Eye (tissue), 1 donor: ENCODE data around the gene SHISA7.
"Not testable (repeated sequence)": the region's sequence is repeated elsewhere in the genome, so short reads cannot be mapped to it uniquely, and the experiment has no call there.

Source experiments
- DNase-seq: peaks from one replicate; pipeline ENCODE4 v3.0.0-alpha.2; 2015

The SHISA7 gene

DNA sequence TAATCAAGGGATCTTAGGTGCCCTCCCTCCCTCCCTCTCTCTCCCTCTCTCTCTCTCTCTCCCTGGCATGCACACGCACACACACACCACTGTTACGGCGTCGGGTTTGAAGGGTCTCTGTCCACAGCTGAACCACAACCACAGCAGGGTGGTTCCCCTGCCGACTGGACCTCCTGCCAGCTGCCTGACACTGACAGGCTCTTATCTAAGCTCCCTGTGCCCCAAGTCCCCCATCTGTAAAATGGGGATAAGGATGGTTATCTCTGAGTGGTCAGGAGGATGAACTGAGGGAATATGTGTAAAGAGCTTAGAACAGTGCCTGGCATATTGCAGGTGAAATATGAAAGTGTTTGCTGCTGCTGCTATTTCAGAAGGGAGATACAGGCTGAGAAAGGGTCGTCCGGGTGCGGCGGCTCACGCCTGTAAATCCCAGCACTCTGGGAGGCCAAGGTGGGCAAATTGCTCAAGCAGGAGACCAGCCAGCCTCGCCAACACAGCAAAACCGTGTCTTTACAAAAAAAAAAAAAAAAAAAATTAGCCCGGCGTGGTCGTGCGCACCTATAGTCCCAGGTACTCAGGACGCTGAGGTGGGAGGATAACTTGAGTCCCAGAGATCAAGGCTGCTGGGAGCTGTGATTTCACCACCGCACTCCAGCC, 852 bp upstream of the SHISA7 start:
- DNase-seq, result no peak

DNA sequence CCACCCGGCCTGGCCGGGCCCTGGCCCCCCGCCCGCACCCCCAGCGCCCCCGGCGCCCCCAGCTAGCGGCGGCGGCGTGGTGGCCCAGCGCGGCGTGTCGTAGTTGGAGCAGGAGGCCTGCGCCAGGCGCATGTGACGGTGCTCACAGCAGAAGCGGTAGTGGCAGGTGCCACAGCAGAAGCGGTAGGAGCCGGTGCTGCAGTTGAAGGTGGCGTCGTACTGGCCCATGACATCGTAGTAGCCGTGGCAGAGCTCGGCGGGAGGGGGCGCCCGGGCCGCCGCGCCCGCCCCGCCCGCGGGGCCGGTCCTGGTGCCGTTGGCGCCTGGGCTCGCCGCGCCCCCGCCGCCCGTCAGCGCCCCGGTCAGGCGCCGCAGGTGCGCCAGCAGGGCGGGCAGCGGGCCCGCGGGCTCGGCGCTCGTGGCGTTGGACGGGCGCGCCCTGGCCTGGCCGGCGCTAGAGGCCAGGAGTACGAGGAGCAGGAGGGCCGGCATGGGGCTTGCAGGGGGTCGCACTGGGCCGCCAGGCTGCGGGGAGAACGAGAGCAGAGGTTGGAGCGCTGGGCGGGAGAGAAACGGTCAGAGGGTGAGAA, 633 bp downstream of the SHISA7 start:
- no peak for DNase-seq

DNA sequence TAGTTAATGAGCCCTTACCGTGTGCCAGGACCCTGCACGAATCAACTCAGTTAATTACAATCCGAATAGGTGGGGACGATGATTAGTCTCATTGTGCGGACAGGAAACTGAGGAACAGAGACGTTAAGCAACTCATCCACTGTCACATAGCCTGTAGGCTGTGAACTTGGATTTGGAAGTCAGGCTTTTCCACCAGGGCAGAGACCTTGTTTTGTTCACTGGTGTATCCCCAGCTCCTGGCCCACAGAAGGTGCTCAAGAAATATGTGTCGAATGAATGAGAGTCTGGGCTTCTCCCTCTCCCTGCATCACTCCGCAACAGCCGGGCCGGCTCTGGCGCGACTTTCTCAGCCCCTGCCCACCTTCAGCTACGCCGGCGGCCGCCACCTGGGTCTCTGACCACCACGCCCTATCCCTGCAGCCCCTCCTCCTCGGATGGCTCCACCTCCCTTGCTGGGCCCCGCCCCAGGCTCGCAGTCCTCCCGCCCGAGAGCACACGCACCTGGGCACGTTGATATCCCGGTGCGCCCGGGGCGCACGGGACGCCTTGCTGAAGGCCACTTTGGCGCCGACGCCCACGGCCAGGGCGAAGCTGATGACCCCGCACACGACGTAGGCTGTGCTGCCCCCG, 1.3 kb downstream of the SHISA7 start:
- no peak for DNase-seq

DNA sequence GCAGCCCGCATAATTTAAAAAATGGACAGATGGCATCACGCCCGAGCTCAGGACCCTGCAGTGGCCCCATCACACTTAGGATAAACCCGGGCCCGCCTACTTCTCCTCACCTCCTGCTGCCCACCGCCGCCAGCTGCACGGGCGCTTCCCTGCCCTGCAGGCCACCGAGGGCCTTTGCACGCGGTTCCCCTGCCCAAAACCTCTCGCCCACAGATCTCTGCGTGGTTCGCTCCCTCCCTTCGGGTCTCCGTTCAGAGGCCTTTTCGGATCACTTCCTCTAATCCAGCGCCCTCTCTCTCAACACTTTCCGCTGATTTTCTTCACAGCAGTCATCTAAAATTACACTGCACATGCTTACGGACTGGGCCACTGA, 1.8 kb downstream of the SHISA7 start:
- peak; percentile 48 for DNase-seq

DNA sequence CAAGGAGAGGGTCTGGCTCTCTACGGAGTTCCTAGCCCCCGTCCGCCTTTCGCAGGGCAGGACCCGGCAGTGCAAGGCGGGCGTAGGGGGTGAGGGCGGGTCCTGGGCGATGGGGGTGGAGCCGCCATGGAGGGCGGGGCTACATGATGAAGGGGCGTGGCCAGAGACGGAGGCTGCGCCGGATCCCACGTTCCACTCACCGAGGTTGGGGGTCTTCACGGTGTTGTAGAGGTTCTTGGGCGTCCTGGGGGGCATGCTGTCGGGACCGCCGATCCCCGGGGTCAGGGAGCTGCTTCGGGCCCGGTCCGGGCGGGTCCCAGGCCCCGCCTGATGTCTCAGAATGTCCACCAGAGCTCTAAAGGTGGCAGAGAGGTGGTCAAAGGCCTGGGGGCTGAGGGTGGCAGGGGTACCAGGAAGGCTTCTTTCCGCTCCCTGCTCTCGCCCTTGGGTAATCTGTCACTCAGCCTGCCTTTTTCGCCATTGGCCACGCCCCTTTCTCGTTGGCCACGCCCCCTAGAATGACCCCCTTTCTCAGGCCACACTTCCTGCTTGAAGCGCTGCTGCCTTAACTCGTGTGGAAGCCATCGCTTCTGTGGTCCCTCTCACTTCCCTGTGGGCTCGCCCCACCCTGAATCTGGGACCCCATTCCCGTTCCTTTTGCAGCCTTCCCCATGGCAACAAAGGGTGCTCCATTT, 2.5 kb downstream of the SHISA7 start:
- peak; percentile 74 for DNase-seq

DNA sequence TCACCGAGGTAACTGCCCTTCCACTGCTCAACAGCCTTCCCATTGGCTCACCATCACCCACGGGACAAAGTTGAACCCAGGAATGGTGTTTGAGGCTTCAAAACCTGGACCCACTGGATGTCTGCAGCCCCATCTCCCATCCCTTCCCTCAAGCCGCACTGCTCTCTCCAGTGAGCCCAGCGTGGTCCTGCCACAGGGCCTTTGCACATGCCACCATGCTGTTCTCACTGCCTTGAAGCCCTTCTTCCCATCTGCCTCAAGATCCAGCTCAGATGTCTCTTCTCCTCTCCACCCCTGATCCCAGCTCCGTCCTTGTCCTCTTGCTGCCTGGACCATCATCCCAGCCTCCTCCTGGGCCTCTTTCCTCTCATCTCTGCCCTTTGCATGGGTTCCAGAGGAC, 4.0 kb downstream of the SHISA7 start:
- no peak for DNase-seq

DNA sequence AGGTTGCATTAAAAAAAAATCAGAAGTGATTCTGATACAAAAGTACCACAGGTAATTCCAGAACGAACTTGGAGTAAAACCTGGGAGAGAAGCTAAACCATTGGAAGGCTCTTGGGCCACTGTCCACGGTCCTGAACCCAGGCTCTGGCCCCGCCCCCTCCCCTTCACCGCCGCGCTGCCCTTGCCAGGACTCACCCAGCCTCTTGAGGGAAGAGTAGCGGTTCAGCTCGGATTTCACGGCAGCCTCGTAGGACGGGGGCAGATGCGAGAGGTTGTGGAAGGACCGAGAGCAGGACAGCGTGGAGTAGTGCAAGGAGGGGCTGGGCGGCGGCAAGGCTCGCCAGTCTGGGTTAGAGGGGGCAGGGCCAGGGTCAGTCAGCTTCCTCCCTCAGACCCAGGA, 5.7 kb downstream of the SHISA7 start:
- DNase-seq, result peak; percentile 86

DNA sequence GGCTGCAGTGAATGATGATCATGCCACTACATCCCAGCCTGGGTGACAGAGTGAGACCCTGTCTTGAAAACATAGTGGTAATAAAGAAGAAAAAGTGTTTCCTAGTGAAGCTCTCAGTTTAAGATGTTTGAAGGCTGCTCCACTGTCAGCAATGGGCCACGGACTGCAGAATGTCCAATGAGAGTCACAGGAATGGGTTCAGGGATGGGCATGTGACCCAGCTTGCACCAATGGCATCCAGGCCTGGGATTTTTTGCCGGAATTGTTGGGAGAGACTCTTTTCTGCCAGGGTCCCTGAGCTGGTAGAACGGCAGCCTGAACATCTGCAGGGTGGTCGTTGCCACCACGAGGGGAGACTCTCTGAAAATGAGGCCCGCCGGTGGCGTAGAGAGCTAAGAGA, 6.3 kb downstream of the SHISA7 start:
- no peak for DNase-seq

DNA sequence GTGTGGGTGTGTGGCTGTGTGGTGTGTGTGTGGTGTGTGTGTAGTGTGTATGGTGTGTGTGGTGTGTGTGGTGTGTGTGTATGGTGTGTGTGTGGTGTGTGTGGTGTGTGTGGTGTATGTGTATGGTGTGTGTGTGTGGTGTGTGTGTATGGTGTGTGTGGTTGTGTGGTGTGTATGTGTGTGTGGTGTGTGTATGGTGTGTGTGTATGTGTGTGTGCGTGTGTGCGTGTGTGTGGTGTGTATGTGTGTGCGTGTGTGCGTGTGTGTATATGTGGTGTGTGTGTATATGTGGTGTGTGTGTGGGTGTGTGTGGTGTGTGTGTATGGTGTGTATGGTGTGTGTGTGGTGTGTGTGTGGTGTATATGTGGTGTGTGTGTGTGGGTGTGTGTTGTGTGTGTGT, 8.1 kb downstream of the SHISA7 start:
- DNase-seq, result no peak

DNA sequence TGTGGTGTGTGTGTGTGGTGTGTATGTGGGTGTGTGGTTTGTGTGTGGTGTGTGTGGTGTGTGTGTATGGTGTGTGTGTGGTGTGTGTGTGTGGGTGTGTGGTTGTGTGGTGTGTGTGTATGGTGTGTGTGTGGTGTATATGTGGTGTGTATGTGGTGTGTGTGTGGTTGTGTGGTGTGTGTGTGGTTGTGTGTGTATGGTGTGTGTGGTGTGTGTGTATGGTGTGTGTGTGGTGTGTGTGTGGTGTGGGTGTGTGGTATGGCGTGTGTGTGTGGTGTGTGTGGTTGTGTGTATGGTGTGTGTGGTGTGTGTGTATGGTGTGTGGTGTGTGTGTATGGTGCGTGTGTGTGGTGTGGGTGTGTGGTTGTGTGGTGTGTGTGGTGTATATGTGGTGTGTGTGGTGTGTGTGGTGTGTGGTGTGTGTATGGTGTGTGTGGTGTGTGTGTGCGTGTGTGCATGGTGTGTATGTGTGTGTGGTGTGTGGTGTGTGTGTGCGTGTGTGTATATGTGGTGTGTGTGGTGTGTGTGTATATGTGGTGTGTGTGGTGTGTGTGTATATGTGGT, 8.7 kb downstream of the SHISA7 start:
- DNase-seq, result no peak

DNA sequence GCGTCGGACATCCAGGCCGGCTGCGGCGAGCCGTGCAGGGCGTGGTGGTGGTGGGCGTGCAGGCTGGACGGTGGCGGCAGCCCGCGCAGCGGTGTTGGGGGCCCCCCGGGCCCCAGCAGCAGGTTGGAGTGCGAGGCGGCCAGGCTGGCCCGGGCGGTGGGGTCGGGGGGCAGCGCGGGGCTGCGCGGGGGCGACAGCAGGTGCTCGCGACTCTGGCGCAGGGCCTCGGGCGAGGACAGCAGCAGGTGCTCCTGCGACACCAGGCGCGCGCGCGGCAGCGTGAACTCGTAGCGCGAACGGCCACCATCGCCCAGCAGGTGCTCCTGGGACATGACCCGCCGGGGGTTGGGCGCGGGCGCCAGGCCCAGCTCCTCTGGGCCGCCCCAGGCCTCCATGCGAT, 9.8 kb downstream of the SHISA7 start:
- DNase-seq, result no peak

DNA sequence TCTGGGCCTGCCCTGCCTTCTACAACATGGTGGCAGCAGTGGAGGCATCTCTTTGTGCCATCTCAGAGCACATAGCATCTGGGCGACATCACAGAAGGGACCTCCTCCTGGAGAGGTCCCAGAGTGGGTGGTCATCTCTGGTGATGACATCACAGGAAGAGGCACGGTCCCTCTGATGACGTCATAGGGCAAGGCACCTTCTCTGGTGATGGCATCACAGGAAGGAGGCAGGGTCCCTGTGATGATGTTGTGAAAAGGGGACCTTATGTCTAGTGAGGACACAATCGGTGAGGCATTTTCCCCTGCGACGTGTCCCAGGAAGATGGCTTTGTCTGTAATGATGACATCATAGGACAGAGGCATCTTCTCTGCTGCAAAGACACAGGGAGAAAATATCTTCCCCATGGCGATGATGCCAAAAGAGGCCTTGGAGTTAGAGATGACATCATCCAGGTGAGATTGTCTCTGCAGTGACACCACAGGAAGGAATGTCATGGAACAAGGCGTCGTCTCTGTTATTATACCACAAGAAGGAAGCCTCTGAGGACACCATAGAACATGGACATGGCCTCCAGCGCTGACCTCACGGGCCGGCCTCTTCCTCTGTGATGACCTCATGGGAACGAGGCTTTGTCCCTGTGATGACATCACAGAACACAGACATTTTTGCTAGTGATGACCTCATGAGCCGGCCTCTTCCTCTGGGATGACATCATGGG, 10.7 kb downstream of the SHISA7 start:
- DNase-seq, result no peak

DNA sequence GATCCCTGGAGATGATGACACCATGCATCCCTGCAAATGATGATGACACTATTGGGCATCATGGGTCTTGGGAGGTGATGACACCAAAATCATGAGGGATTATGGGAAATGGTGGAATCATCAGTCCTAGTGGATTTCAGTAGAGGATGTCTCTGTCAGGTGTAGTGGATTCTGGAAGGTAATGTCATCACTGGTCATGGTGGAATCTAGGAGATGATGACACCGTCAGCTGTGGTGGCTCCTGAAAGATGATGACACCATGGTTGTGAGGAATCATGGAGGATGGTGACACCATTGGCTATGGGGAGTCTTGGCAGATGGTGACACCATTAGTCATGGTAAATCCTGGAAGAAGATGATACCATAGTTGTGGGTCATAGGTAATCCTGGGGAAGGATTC, 11.9 kb downstream of the SHISA7 start:
- no peak for DNase-seq

DNA sequence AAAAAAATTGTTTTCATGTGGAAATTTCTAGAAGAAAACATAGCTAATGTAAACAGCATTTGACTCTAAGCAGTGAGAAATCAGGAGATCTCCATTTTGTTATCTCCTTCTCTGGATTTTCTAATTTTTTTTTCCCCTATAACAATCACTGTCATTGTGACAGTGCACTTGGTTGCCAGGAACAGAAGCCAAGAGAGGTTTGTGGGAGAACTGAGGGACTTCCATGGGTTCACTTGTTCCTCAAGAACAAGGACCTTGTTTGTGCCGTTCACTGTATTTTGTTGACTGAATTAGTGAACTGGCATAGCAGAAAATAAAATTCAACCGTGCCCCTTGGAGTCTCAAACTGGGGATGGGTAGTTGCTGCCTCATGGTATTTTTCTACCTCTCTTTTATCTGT, 17.1 kb downstream of the SHISA7 start:
- DNase-seq, result no peak

DNA sequence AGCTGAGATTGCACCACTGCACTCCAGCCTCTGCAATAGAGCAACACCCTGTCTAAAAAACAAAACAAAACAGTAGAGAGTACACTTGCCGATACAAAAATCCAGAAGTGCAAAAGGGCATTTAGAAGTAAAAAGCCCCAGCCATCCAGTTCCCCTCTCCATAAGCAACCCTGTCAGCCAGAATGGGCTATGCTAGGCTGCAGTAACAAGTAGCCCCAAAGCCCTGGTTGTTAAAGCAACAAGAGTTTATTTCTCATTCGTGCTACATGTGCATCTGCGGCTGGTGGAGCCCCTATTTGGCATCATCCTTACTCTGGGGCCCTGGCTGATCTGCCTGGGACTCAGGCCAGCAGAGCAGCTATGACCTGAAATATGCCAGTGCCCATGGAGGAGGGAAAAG, 18.6 kb downstream of the SHISA7 start:
- DNase-seq, result no peak

DNA sequence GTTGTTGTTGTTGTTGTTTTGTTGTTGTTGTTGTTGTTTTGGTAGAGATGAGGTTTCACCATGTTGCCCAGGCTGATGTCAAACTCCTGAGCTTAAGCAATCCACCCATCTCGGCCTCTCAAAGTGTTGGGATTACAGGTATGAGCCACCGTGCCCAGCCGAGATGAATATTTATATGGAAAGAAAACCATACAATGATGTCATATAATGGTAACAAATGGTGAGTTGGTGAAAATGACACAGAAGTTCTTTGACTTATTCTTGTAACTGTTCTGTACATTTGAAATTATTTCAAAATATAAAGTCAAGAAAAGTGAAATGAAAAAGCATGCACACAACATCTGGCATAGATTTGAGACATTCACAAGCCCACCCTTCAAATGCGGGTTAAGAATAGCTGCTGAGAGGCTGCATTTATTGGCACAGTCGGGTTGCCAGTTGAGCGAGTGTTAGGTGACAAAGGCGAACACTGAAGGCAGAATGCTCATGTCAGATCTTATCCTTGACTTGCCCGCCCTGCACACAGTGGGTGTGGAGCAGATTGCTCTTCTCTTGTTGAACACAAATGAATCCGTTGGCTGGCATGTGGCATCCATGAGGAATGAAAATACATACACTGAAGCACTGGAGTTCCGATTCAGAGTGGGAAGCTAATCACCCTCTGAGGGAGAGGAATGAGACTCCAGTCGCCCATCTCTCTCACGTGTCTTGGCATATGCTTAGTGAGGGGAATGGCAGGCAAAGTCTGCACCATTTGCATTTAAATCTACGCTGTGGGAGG, 19.7 kb downstream of the SHISA7 start:
- DNase-seq, result no peak

DNA sequence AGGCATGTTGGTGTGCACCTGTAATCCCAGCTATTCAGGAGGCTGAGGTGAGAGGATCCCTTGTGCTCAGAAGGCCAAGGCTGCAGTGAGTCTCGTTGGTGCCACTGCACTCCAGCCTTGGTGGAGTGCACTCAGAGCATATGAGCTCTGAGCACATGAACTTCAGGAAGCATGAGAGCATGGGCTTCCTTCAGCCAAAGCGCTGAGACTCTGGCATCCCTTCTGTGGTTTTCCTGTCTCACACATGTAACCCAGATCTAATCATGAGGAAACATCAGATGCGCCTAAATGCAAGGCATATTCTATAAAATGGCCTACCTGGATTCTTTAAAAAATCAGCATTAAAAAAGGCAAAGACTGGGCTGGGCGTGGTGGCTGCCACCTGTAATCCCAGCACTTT, 21.8 kb downstream of the SHISA7 start:
- DNase-seq, result not testable (repeated sequence)

DNA sequence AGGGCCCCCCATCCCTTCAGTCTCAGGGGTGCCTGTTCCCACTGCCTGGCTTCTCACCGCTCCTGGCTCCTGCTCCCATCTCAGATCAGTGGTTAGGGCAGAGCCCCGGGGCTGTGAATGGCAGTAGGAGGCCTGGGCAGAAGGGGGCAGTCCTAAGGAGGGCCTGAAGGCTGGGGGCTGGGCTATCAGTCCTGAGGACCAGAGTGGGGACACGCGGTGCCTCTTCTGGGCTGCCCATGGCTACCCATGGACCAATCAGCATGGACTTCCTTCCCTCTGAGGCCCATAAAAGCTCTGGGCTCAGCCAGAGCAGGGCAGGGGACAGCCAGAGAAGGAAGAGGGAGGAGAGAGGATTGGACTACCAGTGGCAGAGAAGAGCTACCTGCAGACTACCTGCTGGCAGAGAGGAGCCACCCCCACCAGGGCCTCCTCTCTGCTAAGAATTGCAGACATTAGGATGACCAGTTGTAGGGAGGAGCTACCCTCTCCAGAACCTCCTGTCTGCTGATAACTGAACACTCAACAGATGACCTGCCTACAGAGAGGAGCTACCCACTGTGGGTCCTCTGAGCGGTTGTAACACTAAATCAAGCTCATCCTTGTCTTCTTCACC, 23.4 kb downstream of the SHISA7 start:
- DNase-seq, result no peak

DNA sequence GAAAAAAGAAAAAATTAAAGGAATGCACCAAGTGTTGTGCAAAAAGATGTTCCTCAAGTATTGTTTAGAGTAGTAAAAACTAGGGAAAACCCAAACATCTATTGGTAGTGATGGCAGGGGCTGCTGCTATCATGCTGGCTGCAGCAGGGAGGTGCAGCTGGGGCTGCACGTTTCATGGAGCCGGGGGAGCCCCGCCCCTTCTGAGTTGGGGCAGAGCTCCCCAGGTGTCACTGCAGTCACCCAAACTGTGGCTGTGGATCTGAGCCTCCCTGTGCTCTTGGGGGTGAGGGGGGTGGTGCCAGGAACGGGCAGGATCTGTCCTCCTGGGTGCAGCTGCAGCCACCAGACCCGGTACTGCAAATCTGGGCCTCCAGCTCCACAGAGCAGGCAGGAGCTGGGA, 24.0 kb downstream of the SHISA7 start:
- no peak for DNase-seq

DNA sequence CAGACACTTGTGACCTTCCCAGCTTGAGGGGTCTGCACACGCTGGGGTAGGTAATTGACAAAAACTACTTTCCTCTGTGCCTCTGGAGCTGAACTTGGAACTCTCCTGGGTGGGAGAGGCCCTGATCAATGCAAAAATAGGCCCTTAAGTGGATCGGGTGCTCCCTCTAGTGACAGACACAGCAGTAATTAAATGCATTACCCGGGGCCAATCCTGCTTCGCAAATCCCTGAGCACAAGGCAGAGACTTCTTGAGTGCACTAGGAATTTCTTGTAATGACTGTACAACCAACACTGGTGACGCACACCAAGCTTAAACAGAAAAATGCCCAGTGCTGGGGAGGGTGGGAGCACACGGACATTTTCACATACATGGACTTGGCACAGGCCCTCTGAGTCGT, 24.9 kb downstream of the SHISA7 start:
- peak; percentile 93 for DNase-seq

DNA sequence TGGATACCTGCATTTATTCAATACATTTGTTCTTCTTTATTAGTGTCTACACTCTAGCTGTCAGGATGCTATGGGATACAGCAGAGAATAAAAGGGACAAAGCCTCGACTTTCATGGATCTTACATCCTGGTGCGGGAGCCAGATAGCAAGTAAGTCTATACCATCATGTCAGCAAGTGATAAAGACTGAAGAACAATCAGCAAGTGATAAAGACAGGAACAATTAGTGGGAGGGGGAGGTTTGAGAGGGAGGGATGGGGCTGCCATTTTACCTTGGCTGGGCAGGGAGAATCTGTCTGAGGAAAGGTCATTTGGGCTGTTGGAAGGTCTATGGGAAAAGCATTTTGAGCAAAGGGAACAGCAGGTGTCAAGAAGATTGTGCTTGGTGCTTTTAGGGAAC, 32.9 kb downstream of the SHISA7 start:
- no peak for DNase-seq

DNA sequence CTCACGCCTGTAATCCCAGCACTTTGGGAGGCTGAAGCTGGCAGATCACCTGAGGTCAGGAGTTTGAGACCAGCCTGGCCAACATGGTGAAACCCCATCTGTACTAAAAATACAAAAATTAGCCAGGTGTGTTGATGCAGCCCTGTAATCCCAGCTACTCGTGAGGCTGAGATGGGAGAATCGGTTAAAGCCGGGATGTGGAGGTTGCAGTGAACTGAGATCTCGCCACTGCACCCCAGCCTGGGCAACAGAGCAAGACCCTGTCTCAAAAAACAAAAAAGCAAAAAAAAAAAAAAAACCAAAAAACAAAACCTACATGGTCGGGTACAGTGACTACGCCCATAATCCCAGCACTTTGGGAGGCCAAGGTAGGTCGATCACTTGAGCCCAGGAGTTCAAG, 33.9 kb downstream of the SHISA7 start:
- DNase-seq, result not testable (repeated sequence)
